Measurements from ENCODE around the gene STEAP4.

STEAP4 gene

DNA sequence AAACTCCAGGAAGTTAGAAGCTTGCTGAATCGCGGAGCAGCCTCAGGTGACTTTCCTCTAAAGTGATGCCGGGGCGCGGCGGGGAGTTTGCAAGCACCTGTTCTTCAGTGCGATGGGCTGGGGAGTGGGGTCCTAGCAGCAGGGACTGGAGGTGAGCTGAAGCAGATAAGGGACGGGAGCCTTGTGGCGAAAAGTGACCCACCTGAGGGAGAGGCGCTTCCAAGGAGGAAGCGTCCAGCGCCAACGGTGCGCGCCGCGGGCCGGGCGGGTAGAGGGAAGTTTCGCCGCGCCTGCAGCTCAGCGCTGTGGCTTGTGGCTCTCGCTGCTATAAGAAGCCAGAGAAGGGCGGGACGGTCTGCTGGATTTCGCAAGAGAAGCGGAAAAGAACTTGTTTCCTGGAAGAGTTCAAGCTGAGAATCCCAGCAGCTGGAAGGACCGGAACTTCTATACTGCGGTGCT lies at the start of gene STEAP4:
STEAP4 (minus strand) TSS at position 305 of the 459 bp plus-strand sequence. CDS start 22,625 bp downstream, outside the sequence.
- Mint-ChIP-seq H3K4me1 (peaks cover 6% of the 10 kb centered on the region), H3K4me3 (no peak within 1 kb of the TSS), H3K36me3 (no peaks in the 10 kb centered on the region), H3K9me3 (no peaks in the 10 kb centered on the region), H3K27me3 (peaks cover 19% of the 10 kb centered on the region), H3K27ac (no peak within 1 kb of the TSS)
- no peak for ATAC-seq

DNA sequence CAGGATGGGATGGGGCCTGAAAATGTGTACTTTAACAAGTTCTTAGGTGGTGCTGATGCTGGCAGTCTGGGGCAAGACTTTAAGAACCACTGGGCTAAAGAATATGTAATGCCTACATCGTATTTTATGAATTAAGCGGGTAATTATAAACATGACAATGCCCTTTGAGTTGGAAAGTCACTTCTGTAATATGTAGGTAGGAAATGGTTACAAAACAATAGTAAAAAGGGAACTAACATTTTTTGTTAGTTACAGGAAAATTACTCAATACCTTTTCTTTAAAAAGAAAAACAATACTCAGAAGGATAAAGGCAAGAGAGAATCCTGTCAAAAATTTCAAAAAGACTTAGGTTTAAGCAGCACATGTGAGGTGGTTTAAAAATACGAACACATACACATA lies 48.3 kb upstream of the STEAP4 start:
- Mint-ChIP-seq H3K4me3 (no peak overlapping the region), H3K36me3 (no peaks in the 10 kb centered on the region), H3K27ac (no peak overlapping the region), H3K9me3 (no peaks in the 10 kb centered on the region), H3K27me3 (no peaks in the 10 kb centered on the region), H3K4me1 (no peaks in the 10 kb centered on the region)
- ATAC-seq = no peak

DNA sequence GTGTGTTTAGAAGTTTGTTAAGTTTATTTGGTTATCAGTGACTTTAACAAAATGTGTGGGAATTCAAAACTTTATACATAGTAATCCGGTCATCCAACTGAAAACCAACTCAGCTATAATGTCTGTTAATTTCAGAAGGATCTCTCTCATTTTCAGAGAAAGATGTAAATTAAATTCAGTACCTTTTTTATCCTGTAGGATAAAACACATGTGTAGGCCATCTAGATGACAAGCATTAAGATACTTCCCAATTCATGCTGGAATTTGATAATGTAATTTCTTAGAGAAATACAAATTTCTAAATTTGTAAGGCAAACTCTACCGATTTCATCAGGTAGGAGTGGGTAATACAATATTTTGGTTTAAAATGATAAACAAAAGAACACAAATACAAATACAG lies 43.4 kb upstream of the STEAP4 start:
- H3K4me1 Mint-ChIP-seq = no peaks in the 10 kb centered on the region
- no peaks in the 10 kb centered on the region for H3K36me3 Mint-ChIP-seq
- no peaks in the 10 kb centered on the region for H3K27me3 Mint-ChIP-seq
- no peak overlapping the region for H3K27ac Mint-ChIP-seq
- H3K4me3 Mint-ChIP-seq = no peak overlapping the region
- H3K9me3 Mint-ChIP-seq = no peaks in the 10 kb centered on the region
- ATAC-seq = no peak

DNA sequence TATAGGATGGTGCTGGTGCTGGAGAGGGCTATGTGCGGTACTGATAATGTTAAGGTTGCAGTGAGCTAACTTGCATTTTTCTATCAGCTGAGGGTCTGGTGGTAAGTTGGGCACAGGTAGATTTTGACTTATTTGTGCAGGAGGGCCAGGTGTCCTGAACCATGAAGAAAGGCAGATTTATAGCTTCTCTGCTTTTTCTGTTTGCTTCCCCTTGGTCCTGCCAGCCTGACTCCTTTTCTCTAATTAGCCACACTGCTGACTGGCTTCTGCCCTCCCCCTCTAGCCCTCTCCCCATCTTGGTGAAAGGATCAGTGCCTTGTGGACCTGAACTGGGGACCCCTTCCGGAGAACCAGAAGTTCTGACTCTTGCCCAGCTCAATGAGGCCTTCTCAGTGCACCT lies 40.8 kb upstream of the STEAP4 start:
- H3K27ac Mint-ChIP-seq = no peak overlapping the region
- H3K36me3 Mint-ChIP-seq = no peaks in the 10 kb centered on the region
- H3K4me1 Mint-ChIP-seq = no peaks in the 10 kb centered on the region
- H3K4me3 Mint-ChIP-seq = no peak overlapping the region
- H3K27me3 Mint-ChIP-seq = no peaks in the 10 kb centered on the region
- no peak for ATAC-seq
- H3K9me3 Mint-ChIP-seq = no peaks in the 10 kb centered on the region

DNA sequence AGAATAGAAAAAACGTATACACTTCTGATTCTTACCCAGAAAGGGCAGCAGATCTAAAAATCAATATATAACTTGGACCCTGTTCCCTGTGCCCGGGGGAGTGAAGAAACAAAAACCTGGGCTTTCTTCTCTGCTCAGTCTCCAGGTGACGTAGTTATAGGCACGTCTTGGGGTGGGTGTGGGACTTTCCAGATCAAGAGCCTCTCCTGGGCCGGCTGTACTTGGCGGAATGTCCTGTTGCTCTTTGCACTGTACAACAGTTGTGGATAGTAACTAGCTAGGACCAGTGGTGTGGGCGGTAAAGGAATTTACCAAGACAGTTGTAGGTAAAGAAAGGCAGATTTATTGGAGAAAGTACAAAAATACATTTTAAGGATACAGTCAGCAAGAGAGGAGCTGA lies 40.4 kb upstream of the STEAP4 start:
- no peak for ATAC-seq
- Mint-ChIP-seq H3K9me3 (no peaks in the 10 kb centered on the region), H3K36me3 (no peaks in the 10 kb centered on the region), H3K4me3 (no peak overlapping the region), H3K27ac (no peak overlapping the region), H3K27me3 (no peaks in the 10 kb centered on the region), H3K4me1 (no peaks in the 10 kb centered on the region)

DNA sequence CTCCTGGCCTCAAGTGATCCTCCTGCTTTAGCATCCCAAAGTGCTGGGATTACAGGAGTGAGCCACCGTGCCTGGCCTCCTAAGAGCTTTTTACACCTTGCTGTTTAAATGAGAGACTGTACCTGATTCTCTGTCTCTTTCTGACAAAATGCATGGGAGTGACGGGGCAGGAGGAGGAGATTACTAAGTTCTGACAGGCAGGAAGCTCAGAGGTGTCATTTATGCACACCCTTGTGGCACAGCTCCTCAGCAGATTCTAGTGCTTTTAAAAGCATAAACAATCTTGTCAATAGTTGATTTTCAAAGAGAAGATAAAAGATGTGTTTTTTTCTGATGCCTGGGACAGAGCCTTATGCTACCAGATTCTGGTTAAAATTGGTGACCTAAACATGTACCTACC lies 39.7 kb upstream of the STEAP4 start:
- no peak for ATAC-seq
- Mint-ChIP-seq H3K4me1 (no peaks in the 10 kb centered on the region), H3K27me3 (no peaks in the 10 kb centered on the region), H3K36me3 (no peaks in the 10 kb centered on the region), H3K27ac (no peak overlapping the region), H3K4me3 (no peak overlapping the region), H3K9me3 (no peaks in the 10 kb centered on the region)

DNA sequence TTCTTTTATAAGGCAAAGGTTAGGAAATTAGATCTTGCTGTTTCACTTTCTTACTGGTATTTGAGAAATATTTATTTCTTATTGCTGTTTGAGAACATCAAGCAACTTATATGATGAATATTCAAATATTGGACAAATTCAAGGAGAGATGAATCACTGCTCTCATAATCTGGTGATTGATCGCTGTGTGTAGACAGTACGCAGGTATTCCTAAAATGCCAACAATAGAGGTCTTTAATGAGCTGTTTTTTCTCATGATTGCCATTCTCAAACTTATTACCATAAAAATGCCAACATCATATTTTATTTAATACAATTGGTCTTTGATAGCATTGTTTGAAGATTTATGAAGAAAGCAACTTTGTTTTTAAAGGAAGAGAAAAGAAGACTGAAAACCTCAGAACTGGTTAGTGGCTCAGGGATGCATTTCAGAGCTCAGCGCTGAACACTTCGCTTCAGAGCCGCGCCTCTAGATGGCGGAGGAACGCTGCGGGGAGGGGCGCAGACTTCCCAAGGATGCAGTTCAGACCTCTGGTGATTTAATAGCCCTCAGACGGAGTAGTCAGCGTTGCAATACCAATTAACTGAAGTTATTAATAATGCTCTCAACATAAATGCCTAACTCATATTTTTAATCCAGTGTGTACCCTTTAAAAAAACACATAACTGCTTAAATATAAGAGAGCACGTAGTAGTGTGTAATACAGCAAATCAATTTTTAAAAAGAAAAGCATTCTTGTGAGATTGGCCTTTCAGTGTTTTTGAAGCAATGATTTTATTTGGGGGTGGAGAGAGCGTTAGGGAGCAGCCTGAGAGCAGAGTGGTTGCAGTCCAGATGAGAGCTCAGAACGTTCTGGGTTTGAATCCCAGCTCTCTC lies 38.5 kb upstream of the STEAP4 start:
- Mint-ChIP-seq H3K9me3 (no peaks in the 10 kb centered on the region), H3K27ac (no peak overlapping the region), H3K4me1 (no peaks in the 10 kb centered on the region), H3K27me3 (no peaks in the 10 kb centered on the region), H3K4me3 (no peak overlapping the region), H3K36me3 (no peaks in the 10 kb centered on the region)
- no peak for ATAC-seq

DNA sequence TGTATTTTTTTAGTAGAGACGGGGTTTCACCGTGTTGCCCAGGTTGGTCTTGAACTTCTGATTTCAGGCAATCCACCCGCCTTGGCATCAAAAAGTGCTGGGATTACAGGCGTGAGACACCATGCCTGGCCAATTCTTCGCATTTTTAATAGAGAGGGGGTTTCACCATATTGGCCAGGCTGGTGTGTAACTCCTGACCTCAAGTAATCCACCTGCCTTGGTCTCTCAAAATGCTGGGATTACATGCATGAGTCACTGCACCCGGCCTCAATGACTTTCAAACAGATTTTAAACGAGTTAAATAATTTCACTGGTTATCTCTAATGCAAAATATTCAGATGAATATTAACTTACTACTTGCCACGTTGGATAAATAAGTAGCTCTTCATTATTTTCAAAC lies 37.6 kb upstream of the STEAP4 start:
- no peak for ATAC-seq
- H3K27me3 Mint-ChIP-seq = no peaks in the 10 kb centered on the region
- H3K4me3 Mint-ChIP-seq = no peak overlapping the region
- H3K27ac Mint-ChIP-seq = no peak overlapping the region
- H3K4me1 Mint-ChIP-seq = no peaks in the 10 kb centered on the region
- no peaks in the 10 kb centered on the region for H3K36me3 Mint-ChIP-seq
- H3K9me3 Mint-ChIP-seq = no peaks in the 10 kb centered on the region

DNA sequence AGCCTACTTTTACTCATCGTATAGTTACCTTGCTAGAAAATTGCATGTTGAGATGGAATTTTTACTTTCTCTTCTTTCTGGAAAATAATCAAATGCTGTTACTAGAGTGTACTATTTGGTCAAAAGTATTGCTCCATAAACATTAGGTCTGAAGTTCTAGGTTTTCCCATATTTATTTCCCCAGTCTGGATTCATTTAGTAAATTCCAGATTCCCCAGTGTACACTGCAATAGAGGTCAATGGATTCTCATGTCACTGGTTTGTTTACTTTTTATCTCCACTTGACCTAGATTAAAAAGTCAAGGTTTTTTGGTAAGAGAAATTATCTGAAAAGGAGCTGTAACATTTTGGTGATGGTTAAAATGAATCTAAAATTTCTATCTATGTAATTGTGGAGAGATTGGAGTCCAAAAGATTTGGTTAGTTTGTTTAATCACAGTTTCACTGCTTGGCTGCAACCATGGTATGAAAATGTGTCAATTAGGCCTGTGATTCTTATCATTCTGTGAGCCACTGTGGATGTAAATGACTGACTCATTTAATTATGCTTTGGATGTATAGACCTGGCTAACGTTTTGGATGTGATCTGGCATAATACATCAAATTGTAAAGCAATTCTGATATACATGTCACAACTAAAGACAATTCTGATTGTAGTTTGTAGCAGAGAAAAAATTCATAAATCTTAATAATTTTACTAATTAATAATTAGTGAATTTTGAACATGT lies 32.7 kb upstream of the STEAP4 start:
- Mint-ChIP-seq H3K4me3 (no peak overlapping the region), H3K27ac (no peak overlapping the region), H3K27me3 (peaks cover 7% of the 10 kb centered on the region), H3K9me3 (no peaks in the 10 kb centered on the region), H3K36me3 (no peaks in the 10 kb centered on the region), H3K4me1 (no peaks in the 10 kb centered on the region)
- no peak for ATAC-seq

DNA sequence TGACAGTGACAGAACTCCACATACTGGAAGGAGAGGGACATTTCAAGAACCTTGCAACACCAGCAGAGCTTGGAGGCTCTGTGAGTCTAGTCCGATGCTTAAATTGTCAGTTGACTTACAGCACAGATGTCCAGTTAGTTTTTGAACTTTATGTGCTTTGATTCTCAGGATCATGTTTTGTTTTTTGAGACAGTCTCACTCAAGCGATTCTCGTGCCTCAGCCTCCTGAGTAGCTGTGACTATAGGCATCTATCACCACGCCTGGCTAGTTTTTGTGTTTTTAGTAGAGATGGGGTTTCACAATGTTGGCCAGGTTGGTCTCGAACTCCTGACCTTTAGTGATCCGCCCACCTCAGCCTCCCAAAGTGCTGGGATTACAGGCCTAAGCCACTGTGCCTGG lies 31.8 kb upstream of the STEAP4 start:
- H3K9me3 Mint-ChIP-seq = no peaks in the 10 kb centered on the region
- peaks cover 7% of the 10 kb centered on the region for H3K27me3 Mint-ChIP-seq

DNA sequence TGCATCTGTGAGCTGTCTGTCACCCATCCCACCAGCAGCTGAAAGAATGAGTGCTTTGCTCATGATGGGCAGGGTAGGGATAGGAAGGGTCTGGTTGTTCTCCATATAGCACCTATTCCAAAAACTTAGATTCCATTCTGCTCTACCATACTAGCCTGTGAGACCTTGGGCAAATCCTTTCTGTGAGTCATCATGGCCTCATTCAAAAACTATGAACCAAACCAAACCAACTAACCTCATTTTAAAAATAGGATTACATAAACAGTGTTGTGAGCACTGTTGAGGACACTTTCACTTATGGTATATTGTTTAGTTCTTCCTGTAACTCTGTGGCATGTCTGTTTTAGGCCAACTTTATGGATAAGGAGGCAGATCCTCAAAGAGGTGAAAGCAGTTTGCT lies 30.9 kb upstream of the STEAP4 start:
- Mint-ChIP-seq H3K36me3 (no peaks in the 10 kb centered on the region), H3K27me3 (peaks cover 7% of the 10 kb centered on the region), H3K4me3 (no peak overlapping the region), H3K4me1 (no peaks in the 10 kb centered on the region), H3K9me3 (no peaks in the 10 kb centered on the region), H3K27ac (no peak overlapping the region)
- ATAC-seq = no peak

More for the DNA sequence above, 31.8 kb upstream of the STEAP4 start:
- Mint-ChIP-seq H3K4me1 (no peaks in the 10 kb centered on the region), H3K36me3 (no peaks in the 10 kb centered on the region), H3K4me3 (no peak overlapping the region), H3K27ac (no peak overlapping the region)
- no peak for ATAC-seq

DNA sequence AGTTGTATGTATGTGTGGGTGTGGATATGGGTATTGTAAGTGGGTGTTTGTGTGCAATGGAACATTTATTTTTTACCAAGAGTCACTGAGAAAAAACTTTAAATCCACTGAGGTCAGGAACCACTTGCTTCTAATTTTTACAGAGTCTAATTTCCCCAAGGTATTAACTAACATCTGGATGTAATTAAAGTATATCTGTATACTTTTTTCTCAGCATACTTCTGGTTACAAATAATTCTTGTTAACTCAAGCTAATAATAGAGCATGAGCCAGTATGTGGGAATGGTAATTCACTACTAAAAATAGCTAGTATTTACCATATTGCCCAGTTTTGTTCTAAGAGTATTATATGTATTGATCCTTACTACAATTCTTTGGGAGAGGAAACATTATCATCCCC lies 24.6 kb upstream of the STEAP4 start:
- peaks cover 7% of the 10 kb centered on the region for H3K27me3 Mint-ChIP-seq
- no peaks in the 10 kb centered on the region for H3K36me3 Mint-ChIP-seq
- no peak overlapping the region for H3K4me3 Mint-ChIP-seq
- no peaks in the 10 kb centered on the region for H3K9me3 Mint-ChIP-seq
- H3K27ac Mint-ChIP-seq = no peak overlapping the region
- no peaks in the 10 kb centered on the region for H3K4me1 Mint-ChIP-seq
- ATAC-seq = no peak

DNA sequence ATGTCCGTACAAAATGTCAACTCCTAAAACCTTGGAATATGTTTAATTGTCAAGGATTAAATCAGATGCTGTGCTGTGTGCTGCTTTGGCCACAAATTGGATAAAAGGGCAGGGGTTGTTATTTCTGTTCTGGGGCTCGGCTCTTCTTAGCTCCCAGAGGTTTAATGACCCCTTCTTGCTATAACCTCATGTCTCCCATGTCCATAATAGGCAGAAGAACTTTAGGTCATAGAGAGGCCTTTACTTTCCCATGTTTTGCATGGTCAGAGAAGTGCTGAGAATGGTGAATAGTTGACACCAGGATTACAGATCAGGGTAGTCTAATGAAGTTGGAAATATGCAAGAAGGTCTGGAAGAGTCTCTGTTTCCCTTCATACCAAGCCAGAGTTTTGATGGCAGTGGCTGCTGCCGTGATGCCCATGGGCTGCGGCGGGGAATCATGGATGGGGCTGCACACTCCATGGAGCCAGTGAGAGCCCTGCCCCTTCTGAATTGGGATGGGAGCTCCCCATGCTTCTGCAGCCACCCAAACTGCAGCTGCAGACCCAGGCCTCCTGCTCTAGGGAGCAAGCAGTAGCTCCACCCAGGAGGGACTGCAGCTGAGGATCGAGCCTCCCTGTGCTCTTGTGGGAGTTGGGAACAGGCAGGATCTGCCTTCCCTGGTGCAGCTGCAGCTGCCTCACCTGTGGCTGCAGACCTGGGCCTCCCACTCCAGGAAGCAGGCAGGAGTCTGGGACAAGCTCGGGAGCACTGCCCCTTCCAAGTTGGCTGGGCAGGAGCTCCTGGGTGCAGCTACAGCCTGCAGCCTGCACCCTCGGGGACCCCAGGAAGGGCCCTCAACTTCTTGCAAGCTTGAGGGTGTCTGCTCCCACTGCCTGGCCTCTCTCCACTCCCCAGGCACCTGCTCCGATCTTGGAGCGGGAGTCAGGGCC lies 23.1 kb upstream of the STEAP4 start:
- no peak overlapping the region for H3K27ac Mint-ChIP-seq
- no peaks in the 10 kb centered on the region for H3K36me3 Mint-ChIP-seq
- ATAC-seq = peak; percentile 9
- H3K9me3 Mint-ChIP-seq = no peaks in the 10 kb centered on the region
- H3K4me3 Mint-ChIP-seq = no peak overlapping the region
- no peaks in the 10 kb centered on the region for H3K4me1 Mint-ChIP-seq
- no peaks in the 10 kb centered on the region for H3K27me3 Mint-ChIP-seq

DNA sequence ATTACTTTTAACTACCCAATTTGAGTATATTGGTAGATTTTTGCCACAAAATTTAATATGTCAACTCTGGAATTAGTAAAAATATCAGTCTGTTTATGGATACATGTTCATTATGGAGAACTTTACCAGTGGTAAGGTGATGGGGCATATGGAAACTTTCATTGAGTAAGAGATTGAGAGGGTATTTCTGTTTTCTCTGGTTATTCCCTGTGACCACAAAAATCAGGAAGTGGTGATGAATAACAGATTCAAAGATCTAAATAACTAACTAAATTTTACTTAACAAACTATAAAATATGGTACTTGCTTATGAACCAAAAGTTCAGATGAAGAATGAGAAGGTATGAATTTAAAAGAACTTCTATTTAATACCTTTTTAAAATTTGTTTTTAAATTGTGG lies 22.1 kb upstream of the STEAP4 start:
- Mint-ChIP-seq H3K9me3 (no peaks in the 10 kb centered on the region), H3K27ac (no peak overlapping the region), H3K4me3 (no peak overlapping the region), H3K36me3 (no peaks in the 10 kb centered on the region), H3K27me3 (no peaks in the 10 kb centered on the region), H3K4me1 (no peaks in the 10 kb centered on the region)
- ATAC-seq = no peak

DNA sequence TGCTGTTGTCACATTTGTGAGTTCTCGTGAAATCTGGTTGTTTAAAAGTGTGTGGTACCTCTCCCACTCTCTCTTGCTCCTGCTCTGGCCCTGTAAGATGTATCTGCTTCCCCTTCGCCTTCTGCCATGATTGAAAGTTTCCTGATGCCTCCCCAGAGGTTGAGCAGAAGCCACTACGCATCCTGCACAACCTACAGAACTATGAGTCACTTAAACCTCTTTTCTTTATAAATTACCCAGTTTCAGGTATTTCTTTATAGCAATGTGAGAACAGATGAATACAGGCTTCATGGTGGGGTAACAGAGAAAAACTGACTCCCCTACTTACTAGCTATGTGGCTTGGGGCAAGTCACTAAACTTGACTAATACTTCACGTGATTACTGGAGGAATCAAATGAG lies 18.0 kb upstream of the STEAP4 start:
- no peaks in the 10 kb centered on the region for H3K27me3 Mint-ChIP-seq
- no peaks in the 10 kb centered on the region for H3K9me3 Mint-ChIP-seq
- H3K4me1 Mint-ChIP-seq = no peaks in the 10 kb centered on the region
- H3K4me3 Mint-ChIP-seq = no peak overlapping the region
- no peak for ATAC-seq
- H3K36me3 Mint-ChIP-seq = no peaks in the 10 kb centered on the region
- no peak overlapping the region for H3K27ac Mint-ChIP-seq
